ENCODE data around the gene SYNGR4.

DNA sequence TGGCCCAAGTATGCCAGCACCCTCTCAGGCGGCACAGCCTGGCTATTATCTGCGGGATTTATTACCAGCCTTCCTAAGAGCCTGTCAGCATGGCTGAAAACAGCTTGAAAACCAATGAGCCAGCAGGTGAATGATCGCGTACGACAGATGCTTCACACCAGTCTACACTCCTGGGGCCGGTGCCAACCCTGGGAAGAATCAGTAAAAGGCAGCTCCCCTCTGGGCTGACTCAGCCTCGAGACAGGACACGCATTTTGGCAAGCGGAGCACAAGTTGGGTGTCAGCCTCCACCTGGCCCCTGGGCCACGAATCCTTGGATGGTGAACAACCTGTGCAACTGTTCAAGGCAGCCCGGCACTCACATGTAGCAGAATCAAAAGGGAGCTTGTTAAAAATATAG lies 23.2 kb upstream of the SYNGR4 start:
- TF ChIP-seq EP300 (IDR thresholded peaks at IDR 0.05) (no peak), POLR2AphosphoS5 (IDR thresholded peaks at IDR 0.05) (no peak), POLR2A (IDR thresholded peaks at IDR 0.05) (no peak)
- TF ChIP-seq, protein P1, sequence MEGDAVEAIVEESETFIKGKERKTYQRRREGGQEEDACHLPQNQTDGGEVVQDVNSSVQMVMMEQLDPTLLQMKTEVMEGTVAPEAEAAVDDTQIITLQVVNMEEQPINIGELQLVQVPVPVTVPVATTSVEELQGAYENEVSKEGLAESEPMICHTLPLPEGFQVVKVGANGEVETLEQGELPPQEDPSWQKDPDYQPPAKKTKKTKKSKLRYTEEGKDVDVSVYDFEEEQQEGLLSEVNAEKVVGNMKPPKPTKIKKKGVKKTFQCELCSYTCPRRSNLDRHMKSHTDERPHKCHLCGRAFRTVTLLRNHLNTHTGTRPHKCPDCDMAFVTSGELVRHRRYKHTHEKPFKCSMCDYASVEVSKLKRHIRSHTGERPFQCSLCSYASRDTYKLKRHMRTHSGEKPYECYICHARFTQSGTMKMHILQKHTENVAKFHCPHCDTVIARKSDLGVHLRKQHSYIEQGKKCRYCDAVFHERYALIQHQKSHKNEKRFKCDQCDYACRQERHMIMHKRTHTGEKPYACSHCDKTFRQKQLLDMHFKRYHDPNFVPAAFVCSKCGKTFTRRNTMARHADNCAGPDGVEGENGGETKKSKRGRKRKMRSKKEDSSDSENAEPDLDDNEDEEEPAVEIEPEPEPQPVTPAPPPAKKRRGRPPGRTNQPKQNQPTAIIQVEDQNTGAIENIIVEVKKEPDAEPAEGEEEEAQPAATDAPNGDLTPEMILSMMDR (IDR thresholded peaks at IDR 0.05), result no peak
